GM20431 (cell line): ENCODE measurements around the gene CDC25C.

ENCODE experiments used
- in situ Hi-C: fragments of 300-500 bp; cut with MseI, MboI; formaldehyde crosslinking; loops from one replicate; pipeline ENCODE4 v1.15.0; 2020; ENCODE audit warnings: low sequenced_read_pairs; ENCODE audit not compliant: unreplicated experiment

Gene CDC25C

DNA sequence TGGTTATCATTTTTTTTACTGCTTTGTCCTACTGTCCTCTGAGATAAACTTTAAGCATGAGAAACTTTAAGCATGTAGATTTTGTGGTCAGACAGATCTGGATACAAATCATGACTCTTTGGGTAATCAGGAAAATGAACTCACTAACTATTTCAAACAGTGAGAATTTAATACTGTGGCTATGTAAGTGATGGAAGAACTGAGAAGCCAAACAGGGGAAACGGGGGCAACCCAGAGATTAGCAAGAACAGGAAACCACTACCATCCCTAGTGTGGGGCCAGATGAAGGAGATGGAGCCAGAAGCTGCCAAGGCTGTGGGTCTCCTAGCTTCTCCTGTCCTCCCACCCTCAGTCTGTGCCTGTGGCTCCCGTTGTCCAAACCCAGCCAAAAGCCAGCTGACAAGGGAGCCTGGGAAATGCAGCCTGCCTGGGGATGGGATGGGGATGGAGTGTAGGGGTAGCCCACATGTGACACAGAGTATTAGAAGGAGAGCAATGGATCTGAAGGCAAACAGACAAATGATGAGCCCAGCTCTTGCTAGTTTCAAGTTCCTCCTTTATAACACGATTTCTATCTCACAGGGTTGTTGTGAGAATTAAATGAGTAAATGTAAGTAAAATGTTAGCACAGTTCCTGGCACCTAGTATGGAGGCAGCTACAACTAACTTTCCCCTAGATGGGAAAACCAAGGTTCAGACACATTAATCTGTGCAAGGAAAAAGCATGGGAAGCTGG, 90.8 kb downstream of the CDC25C start:
- in situ Hi-C loops, result no loop called here

DNA sequence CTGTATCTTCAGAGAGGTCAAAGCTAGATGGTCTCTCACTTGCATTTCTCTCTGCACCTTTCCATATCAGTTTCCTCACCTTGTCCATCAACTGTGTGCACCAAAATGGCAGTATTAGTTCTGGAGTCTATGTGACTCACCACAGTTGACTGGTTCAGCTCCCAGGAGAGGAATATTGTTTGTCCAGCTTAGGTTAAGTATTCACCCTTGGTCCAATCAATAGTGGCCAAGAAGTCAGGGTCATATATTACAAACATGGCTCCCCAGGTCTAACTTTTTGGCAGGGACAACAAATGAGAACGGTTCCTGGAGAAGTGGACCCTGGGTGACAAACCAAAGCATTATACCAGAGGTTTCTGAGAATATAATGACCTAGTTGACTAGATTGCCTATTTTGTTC, 93.6 kb downstream of the CDC25C start:
- in situ Hi-C loops, result no loop called here
